ENCODE results near the gene MRC1. TPM values are rescaled to one million over a fixed set of nuclear protein-coding genes. Genes with fewer than 3 reads are reported as not detected.

MRC1 gene
- total and polyA plus RNA-seq, 2 of the 8 experiments (the other 6 are each of a cell fraction or from before 2014, with no cell fraction given): 0.03 to 0.06 TPM

DNA sequence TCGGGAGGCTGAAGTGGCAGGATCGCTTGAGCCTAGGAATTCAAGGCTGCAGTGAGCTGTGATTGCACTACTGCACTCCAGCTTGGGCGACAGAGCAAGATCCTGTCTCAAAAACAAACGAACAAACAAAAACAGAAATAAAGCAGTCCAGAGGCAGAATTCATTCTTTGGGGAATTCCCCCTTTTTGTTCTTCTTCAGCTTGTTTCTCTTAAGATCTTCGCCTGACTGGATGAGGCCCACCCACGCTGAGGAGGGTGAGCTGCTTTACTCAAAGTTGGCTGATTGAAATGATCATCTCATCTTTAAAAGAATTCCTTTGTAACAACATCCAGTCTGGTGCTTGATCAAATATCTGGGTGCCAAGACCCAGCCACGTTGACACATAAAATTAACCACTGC lies 10.7 kb downstream of the MRC1 start:
- FAIRE-seq: no peak
- no peak overlapping the region for H3K18ac ChIP-seq (ENCODE audit: extremely low read depth, low read length)
- 89% methylated on average over 7 of the region's 7 CpGs; no CpG with 5 or more reads in 1 of the 2 experiments for WGBS, 2 experiments (ENCODE audit: extremely low coverage in 1 of 2, insufficient coverage in 1 of 2, insufficient read length in 1 of 2, insufficient replicate concordance in 2 of 2, low coverage in 1 of 2, low lambda C conversion rate in 2 of 2, missing lambda C conversion rate in 1 of 2)
- H4K8ac ChIP-seq (ENCODE audit: extremely low read depth, insufficient read depth, low read length): no peak overlapping the region
- H3K9me3 ChIP-seq (ENCODE audit: insufficient read depth in 2 of 2, low read depth in 1 of 2, low read length in 1 of 2): no peaks in the 10 kb centered on the region
- H3K4ac ChIP-seq (replicated peaks; ENCODE audit: insufficient read length, low read depth, low read length): no peak overlapping the region
- H2BK12ac ChIP-seq (ENCODE audit: low read depth, low read length): no peak overlapping the region
- peaks cover 0 to 1% (median 0%) of the 10 kb centered on the region in 4 experiments; a peak in 1 of 7 replicates for H3K27me3 ChIP-seq (replicated peaks in 1 of 4; ENCODE audit: control insufficient read depth in 3 of 4, extremely low read depth in 1 of 4, insufficient read depth in 3 of 4, low read length in 3 of 4)
- no peaks in the 10 kb centered on the region for H3K79me1 ChIP-seq (ENCODE audit: low read depth, low read length)
- no peak overlapping the region for H4K91ac ChIP-seq (replicated peaks; ENCODE audit: insufficient read length, low read length)
- H3K23me2 ChIP-seq (ENCODE audit: low read depth, low read length): no peaks in the 10 kb centered on the region; the same call in 1 of the 2 replicates
- no peak overlapping the region for H3K56ac ChIP-seq (replicated peaks; ENCODE audit: insufficient read length, low read depth, low read length)
- no peaks in the 10 kb centered on the region for H3K79me2 ChIP-seq (ENCODE audit: control insufficient read depth in 1 of 2, insufficient read depth in 2 of 2, low read length in 2 of 2)
- H2BK5ac ChIP-seq (ENCODE audit: low read depth, low read length): no peak overlapping the region
- H3K14ac ChIP-seq (ENCODE audit: insufficient read length): no peak overlapping the region
- no peak overlapping the region for H3K23ac ChIP-seq (ENCODE audit: insufficient read length)
- no peak overlapping the region for H4K5ac ChIP-seq (ENCODE audit: insufficient read length, low read depth, low read length)
- no peak overlapping the region for H3K4me3 ChIP-seq (ENCODE audit: extremely low read depth in 1 of 4, insufficient read depth in 2 of 4, low read depth in 3 of 4, low read length in 4 of 4)
- H3K4me1 ChIP-seq (replicated peaks in 1 of 4; ENCODE audit: control insufficient read depth in 3 of 4, insufficient read depth in 4 of 4, low read length in 3 of 4): no peaks in the 10 kb centered on the region
- no peak overlapping the region for H3K4me2 ChIP-seq (ENCODE audit: insufficient read depth in 1 of 2, low read depth in 2 of 2, low read length in 2 of 2)
- no peak overlapping the region for H2BK20ac ChIP-seq (ENCODE audit: low read length)
- H2AFZ ChIP-seq (ENCODE audit: low read length): no peak overlapping the region
- H3K27ac ChIP-seq (ENCODE audit: low read depth, low read length): no peak overlapping the region
- ChIA-PET POLR2A (ENCODE audit: partially characterized antibody) (no interaction called here), CTCF (ENCODE audit: partially characterized antibody) (interaction anchor here (0.6 to 1.1 kb wide), 5 partner anchors 15 to 215 kb away, joined by 3 to 4 read pairs (median 3); no protein-coding TSS in a partner anchor)
- H2BK15ac ChIP-seq (ENCODE audit: low read length): no peak overlapping the region
- no peaks in the 10 kb centered on the region for H3K36me3 ChIP-seq (ENCODE audit: control insufficient read depth in 2 of 4, insufficient read depth in 4 of 4, low read length in 3 of 4)
- H2BK120ac ChIP-seq (replicated peaks; ENCODE audit: low read depth, low read length): no peak overlapping the region
- no peak overlapping the region for H2AK5ac ChIP-seq (ENCODE audit: low read depth, low read length)
- H4K20me1 ChIP-seq (replicated peaks in 1 of 2; ENCODE audit: control insufficient read depth in 1 of 2, insufficient read depth in 2 of 2, low read length in 2 of 2): no peaks in the 10 kb centered on the region
- H3K9ac ChIP-seq (replicated peaks in 1 of 4; ENCODE audit: extremely low read depth in 1 of 4, low read depth in 3 of 4, low read length in 3 of 4): no peak overlapping the region
- no peak for DNase-seq (ENCODE audit: low read depth in 1 of 2, low spot score in 2 of 2)
- TF ChIP-seq POLR2AphosphoS5 (IDR thresholded peaks at IDR 0.05; ENCODE audit: low read depth, low read length) (no peak), HDAC6 (IDR thresholded peaks at IDR 0.05; ENCODE audit: low read depth, low read length) (no peak), TCF12 (IDR thresholded peaks at IDR 0.05; ENCODE audit: low read depth, low read length) (no peak), CTBP2 (IDR thresholded peaks at IDR 0.05; ENCODE audit: borderline replicate concordance, insufficient read depth, insufficient read length, low read length) (no peak), PHF8 (conservative IDR thresholded peaks at IDR 0.05; ENCODE audit: low read depth, low read length) (no peak), CBX8 (IDR thresholded peaks at IDR 0.05; ENCODE audit: borderline replicate concordance, low read depth, low read length) (no peak), RXRA (IDR thresholded peaks at IDR 0.05; ENCODE audit: insufficient read depth, low read depth, low read length) (no peak), EP300 (IDR thresholded peaks at IDR 0.05; ENCODE audit: borderline replicate concordance in 1 of 2, low read depth in 2 of 2, low read length in 2 of 2) (no peak), GTF2F1 (IDR thresholded peaks at IDR 0.05; ENCODE audit: borderline replicate concordance, low read depth, low read length) (no peak), SAP30 (IDR thresholded peaks at IDR 0.05; ENCODE audit: insufficient read depth, insufficient replicate concordance, low read length) (no peak), RBBP5 (IDR thresholded peaks at IDR 0.05; ENCODE audit: borderline replicate concordance, low read depth, low read length) (no peak), POLR2A (IDR thresholded peaks at IDR 0.05; ENCODE audit: control extremely low read depth in 1 of 2, low read depth in 2 of 2, low read length in 2 of 2) (no peak)
- TF ChIP-seq, protein P1, sequence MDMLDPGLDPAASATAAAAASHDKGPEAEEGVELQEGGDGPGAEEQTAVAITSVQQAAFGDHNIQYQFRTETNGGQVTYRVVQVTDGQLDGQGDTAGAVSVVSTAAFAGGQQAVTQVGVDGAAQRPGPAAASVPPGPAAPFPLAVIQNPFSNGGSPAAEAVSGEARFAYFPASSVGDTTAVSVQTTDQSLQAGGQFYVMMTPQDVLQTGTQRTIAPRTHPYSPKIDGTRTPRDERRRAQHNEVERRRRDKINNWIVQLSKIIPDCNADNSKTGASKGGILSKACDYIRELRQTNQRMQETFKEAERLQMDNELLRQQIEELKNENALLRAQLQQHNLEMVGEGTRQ (IDR thresholded peaks at IDR 0.05; ENCODE audit: low read length): no peak
